HAP-1 (cell line): ENCODE measurements around the gene SLC5A5.
"Not testable (repeated sequence)": the region's sequence is repeated elsewhere in the genome, so short reads cannot be mapped to it uniquely, and the experiment has no call there.

Experiments used
- DNase-seq, 2 experiments: peaks; one replicate each; pipeline ENCODE4 v3.0.0-alpha.2; 2016 to 2020; ENCODE audit warnings: low spot score in 2 of 2
- H3K27me3 ChIP-seq: fragments of 250-450 bp; sonication (Bioruptor Pico); 2 replicates; pipeline ENCODE4 v1.5.1; 2020; ENCODE audit warnings: low read depth, mild to moderate bottlenecking, moderate library complexity
- H3K36me3 ChIP-seq: fragments of 250-450 bp; sonication (Bioruptor Pico); replicated peaks from 2 replicates; pipeline ENCODE4 v1.5.1; 2020; ENCODE audit warnings: mild to moderate bottlenecking
- H3K4me1 ChIP-seq: fragments of 250-450 bp; sonication (Bioruptor Pico); 2 replicates; pipeline ENCODE4 v1.5.1; 2020; ENCODE audit warnings: mild to moderate bottlenecking
- H3K4me3 ChIP-seq: fragments of 250-450 bp; sonication (Bioruptor Pico); 2 replicates; pipeline ENCODE4 v1.5.1; 2020; ENCODE audit warnings: mild to moderate bottlenecking, moderate library complexity
- H3K9me3 ChIP-seq: fragments of 250-450 bp; sonication (Bioruptor Pico); 2 replicates; pipeline ENCODE4 v1.5.1; 2020; ENCODE audit warnings: mild to moderate bottlenecking, moderate library complexity
- in situ Hi-C: fragments of 300-500 bp; cut with MboI; formaldehyde crosslinking; loops from 3 replicates; pipeline ENCODE4 v1.14.3; 2020; ENCODE audit warnings: low sequenced_read_pairs, inconsistent platforms, mixed read lengths

SLC5A5 gene

DNA sequence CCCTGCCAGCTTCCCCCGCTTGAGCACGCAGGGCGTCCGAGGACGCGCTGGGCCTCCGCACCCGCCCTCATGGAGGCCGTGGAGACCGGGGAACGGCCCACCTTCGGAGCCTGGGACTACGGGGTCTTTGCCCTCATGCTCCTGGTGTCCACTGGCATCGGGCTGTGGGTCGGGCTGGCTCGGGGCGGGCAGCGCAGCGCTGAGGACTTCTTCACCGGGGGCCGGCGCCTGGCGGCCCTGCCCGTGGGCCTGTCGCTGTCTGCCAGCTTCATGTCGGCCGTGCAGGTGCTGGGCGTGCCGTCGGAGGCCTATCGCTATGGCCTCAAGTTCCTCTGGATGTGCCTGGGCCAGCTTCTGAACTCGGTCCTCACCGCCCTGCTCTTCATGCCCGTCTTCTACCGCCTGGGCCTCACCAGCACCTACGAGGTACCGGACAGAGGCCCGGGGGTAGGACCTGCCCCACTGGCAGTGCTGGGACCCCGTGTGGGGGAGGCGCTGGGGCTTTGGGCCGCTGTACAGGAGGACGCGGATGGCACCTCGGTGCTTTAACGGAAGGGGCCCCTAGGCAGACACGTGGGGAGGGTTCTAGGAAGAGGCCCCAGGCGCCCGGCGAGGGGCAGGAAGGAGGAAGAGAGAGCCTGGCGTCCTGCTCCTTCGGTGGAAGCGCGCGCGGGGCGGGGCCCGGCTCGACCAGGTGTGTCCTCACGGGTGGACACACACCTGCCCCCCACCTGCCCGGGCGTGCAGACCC, 681 bp downstream of the SLC5A5 start:
- DNase-seq = no peak
- H3K36me3 ChIP-seq = no peaks in the 10 kb centered on the region
- no peak overlapping the region for H3K4me3 ChIP-seq
- in situ Hi-C loops = loop anchor here (10.0 kb wide), 1 partner anchor 52 kb away; no protein-coding TSS in a partner anchor
- H3K4me1 ChIP-seq = peaks cover 8% of the 10 kb centered on the region
- H3K27me3 ChIP-seq = no peaks in the 10 kb centered on the region
- H3K9me3 ChIP-seq = no peaks in the 10 kb centered on the region

DNA sequence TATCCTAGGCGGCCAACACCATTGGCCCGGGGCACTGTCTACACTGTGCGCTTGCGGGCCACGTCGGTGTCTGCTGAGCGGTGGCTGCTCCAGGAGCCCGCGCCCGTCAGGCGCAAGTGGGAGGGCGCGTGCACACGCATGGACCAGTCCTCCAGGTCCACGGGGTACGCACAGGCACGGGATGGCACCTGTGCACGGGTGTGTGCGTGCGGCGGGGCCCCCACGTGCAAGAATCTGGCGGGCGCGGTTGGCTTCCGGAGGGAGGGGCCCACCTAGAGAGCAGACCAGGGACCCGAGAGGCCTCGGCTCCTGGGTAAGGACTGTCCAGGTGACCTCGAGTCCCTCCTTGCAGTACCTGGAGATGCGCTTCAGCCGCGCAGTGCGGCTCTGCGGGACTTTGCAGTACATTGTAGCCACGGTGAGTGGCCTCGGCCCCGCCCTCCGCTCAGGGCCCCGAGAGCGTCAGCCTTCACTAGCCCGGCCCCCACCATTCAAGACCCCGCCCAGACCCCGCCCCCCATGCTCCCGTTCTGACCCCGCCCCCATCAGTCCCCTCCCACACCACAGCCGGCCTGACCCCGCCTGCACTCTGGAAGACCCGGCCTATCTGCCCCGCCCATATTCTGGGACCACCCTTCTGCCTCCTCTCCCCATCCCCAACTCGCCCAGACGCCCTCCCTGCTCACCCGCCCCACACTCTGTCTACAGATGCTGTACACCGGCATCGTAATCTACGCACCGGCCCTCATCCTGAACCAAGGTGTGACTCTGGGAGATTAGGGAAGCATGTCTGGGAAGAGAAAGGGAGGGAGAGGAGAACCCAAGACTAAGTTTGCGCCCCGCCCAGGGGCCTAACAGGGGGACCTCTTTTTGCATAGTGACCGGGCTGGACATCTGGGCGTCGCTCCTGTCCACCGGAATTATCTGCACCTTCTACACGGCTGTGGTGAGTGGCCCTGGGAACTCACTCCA, 2.3 kb downstream of the SLC5A5 start:
- DNase-seq = peak; percentile 62 to 91
- Histone ChIP-seq H3K27me3 (no peaks in the 10 kb centered on the region), H3K36me3 (no peaks in the 10 kb centered on the region), H3K9me3 (no peaks in the 10 kb centered on the region), H3K4me3 (peak overlapping the region; percentile 22), H3K4me1 (peaks cover 8% of the 10 kb centered on the region)
- in situ Hi-C loops = loop anchor here (10.0 kb wide), 1 partner anchor 51 kb away; no protein-coding TSS in a partner anchor

DNA sequence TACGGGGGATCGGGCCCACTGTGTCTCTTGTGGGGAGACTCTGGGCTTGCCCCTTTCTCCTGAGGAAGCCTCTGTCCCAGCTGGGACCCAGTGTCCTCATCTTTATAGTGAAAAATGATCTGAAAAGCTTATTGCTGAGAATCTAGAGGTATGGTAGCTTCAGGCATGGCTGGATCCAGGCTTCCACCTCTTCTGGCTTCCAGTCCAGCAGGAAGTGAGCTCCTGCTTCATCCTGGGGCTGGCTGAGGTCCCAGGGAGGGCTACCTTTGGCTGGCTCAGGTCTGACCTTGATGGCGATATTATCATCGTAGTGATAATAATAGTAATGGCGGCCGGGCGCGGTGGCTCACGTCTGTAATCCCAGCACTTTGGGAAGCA, 3.0 kb downstream of the SLC5A5 start:
- DNase-seq = no peak
- no peaks in the 10 kb centered on the region for H3K27me3 ChIP-seq
- in situ Hi-C loops = loop anchor here (10.0 kb wide), 1 partner anchor 50 kb away; no protein-coding TSS in a partner anchor
- peaks cover 8% of the 10 kb centered on the region for H3K4me1 ChIP-seq
- no peaks in the 10 kb centered on the region for H3K36me3 ChIP-seq
- H3K9me3 ChIP-seq = no peaks in the 10 kb centered on the region
- H3K4me3 ChIP-seq = peak overlapping the region; percentile 22; the same call in 1 of the 2 replicates

DNA sequence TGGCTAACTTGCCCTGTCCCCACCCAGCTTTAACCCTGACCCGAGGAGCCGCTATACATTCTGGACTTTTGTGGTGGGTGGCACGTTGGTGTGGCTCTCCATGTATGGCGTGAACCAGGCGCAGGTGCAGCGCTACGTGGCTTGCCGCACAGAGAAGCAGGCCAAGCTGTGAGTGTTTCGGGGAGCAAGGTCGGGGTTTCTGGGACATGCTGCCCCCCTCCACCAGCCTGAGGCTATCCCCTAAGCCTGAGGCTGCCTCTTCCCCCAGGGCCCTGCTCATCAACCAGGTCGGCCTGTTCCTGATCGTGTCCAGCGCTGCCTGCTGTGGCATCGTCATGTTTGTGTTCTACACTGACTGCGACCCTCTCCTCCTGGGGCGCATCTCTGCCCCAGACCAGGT, 6.0 kb downstream of the SLC5A5 start:
- Histone ChIP-seq H3K9me3 (no peaks in the 10 kb centered on the region), H3K4me3 (no peak overlapping the region), H3K4me1 (peaks cover 8% of the 10 kb centered on the region), H3K36me3 (no peaks in the 10 kb centered on the region), H3K27me3 (peaks cover 2% of the 10 kb centered on the region; the same call in 1 of the 2 replicates)
- no peak for DNase-seq
- in situ Hi-C loops = loop anchor here (10.0 kb wide), 1 partner anchor 47 kb away; no protein-coding TSS in a partner anchor

DNA sequence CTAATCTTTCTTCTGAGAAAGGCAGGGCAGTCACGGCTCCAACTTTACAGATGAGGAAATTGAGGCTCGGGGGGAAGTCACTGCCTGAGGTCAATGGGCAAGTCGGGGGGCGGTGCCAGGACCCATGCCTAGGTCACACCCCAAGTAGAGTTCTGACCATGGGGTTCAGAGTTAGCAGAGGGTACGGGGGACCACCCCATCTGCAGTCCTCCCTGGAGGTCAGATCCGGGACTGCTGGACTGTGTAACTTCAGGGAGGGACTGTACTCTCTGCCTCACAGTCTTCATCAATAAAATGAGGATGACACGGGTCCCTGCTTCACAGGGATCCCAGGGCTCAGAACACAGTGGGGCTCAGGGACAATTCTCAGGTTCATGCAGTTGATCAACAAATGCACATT, 7.7 kb downstream of the SLC5A5 start:
- no peaks in the 10 kb centered on the region for H3K36me3 ChIP-seq
- in situ Hi-C loops = loop anchor here (10.0 kb wide), 1 partner anchor 45 kb away; no protein-coding TSS in a partner anchor
- H3K27me3 ChIP-seq = peaks cover 2% of the 10 kb centered on the region; the same call in 1 of the 2 replicates
- no peak for DNase-seq
- H3K4me1 ChIP-seq = peaks cover 2% of the 10 kb centered on the region; the same call in 1 of the 2 replicates
- H3K4me3 ChIP-seq = no peak overlapping the region
- no peaks in the 10 kb centered on the region for H3K9me3 ChIP-seq

DNA sequence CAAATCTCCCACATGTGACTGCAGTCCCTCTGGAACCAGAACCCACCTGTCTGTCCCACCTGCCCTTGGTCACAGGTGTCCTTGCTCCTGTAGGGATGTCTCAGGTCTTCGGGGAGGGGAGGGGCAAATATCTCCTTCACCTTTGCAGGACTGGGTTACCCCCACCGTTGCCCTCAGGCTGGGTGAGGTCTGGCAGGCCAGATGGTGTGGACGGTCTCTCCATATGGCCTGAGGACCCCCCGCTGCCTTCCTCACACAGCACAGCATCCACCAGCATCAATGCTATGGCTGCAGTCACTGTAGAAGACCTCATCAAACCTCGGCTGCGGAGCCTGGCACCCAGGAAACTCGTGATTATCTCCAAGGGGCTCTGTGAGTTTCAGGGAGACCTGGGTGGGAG, 10.0 kb downstream of the SLC5A5 start:
- H3K4me1 ChIP-seq = no peaks in the 10 kb centered on the region
- H3K4me3 ChIP-seq = no peak overlapping the region
- peaks cover 2% of the 10 kb centered on the region; the same call in 1 of the 2 replicates for H3K27me3 ChIP-seq
- no peaks in the 10 kb centered on the region for H3K36me3 ChIP-seq
- in situ Hi-C loops = no loop called here
- no peaks in the 10 kb centered on the region for H3K9me3 ChIP-seq
- DNase-seq = no peak

DNA sequence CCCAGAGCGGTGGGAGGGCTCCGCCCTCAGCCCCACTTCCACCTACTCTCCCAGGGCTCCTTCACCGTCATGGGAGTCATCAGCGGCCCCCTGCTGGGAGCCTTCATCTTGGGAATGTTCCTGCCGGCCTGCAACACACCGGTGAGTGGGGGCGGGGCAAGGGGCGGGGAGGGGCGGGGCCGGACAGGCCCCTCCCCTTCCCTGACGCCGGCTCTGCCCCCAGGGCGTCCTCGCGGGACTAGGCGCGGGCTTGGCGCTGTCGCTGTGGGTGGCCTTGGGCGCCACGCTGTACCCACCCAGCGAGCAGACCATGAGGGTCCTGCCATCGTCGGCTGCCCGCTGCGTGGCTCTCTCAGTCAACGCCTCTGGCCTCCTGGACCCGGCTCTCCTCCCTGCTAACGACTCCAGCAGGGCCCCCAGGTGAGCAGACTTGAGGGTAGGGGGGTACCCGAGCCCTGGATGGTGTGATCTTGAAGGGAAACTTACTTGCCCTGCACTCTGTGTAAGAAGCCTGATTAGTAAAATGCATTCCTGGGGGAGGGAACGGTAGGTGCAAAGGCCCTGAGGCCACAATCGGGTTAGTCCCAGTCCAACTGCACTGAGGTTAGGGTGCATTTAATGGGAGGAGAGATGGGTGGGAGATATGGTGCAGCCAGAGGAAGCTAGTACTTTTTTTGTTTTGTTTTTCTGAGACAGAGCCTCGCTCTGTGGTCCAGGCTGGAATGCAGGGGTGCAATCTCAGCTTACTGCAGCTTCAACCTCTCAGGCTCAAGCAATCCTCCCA, 12.1 kb downstream of the SLC5A5 start:
- DNase-seq = no peak
- H3K36me3 ChIP-seq = no peaks in the 10 kb centered on the region
- in situ Hi-C loops = no loop called here
- H3K9me3 ChIP-seq = no peaks in the 10 kb centered on the region
- no peaks in the 10 kb centered on the region for H3K4me1 ChIP-seq
- H3K4me3 ChIP-seq = no peak overlapping the region
- peaks cover 2% of the 10 kb centered on the region; the same call in 1 of the 2 replicates for H3K27me3 ChIP-seq

DNA sequence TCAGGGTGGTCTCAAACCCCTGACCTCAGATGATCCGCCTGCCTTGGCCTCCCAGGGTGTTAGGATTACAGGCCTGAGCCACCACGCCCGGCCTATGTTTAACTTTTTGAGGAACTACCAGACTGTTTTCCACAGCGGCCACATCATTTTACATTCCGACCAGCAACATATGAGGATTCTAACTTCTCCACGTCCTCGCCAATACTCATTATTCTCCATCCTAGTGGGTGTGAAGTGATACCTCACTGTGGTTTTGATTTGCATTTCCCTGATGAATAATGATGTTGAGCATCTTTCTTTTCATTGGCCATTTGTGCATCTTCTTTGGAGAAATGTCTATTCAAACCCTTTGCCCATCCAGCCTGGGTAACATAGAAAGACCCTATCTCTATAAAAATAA, 14.8 kb downstream of the SLC5A5 start:
- Histone ChIP-seq H3K4me3 (no peak overlapping the region), H3K9me3 (no peaks in the 10 kb centered on the region), H3K4me1 (no peaks in the 10 kb centered on the region), H3K27me3 (no peaks in the 10 kb centered on the region), H3K36me3 (no peaks in the 10 kb centered on the region)
- in situ Hi-C loops = no loop called here
- no peak for DNase-seq

DNA sequence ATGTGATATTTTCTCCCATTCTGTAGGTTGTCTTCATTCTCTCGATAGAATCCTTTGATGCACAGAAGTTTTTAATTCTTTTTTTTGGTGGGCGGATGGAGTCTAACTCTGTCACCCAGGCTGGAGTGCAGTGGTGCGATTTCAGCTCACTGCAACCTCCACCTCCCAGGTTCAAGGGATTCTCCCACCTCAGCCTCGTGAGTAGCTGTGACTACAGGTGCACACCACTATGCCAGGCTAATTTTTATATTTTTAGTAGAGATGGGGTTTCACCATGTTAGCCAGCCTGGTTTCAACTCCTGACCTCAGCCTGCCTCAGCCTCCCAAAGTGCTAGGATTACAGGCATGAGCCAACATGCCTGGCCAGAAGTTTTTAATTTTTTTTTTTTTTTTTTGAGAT, 15.5 kb downstream of the SLC5A5 start:
- H3K4me3 ChIP-seq, in situ Hi-C loops, H3K4me1 ChIP-seq, H3K27me3 ChIP-seq, H3K36me3 ChIP-seq, H3K9me3 ChIP-seq, DNase-seq: not testable (repeated sequence)

DNA sequence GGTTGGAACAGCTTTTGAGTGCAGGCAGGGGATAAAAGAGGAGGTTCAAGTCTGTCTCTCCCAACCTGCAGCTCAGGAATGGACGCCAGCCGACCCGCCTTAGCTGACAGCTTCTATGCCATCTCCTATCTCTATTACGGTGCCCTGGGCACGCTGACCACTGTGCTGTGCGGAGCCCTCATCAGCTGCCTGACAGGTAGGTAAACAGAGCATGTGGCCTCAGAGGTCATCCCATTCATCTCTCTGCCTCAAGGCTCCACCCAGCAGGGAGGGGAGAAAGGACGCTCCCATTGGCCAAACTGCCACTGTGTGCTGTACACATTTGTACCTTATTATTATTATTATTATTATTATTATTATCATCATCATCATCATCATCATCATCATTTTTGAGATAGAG, 16.5 kb downstream of the SLC5A5 start:
- no peaks in the 10 kb centered on the region for H3K27me3 ChIP-seq
- DNase-seq = no peak
- H3K4me1 ChIP-seq = no peaks in the 10 kb centered on the region
- no peaks in the 10 kb centered on the region for H3K9me3 ChIP-seq
- H3K36me3 ChIP-seq = no peaks in the 10 kb centered on the region
- H3K4me3 ChIP-seq = no peak overlapping the region
- in situ Hi-C loops = no loop called here

DNA sequence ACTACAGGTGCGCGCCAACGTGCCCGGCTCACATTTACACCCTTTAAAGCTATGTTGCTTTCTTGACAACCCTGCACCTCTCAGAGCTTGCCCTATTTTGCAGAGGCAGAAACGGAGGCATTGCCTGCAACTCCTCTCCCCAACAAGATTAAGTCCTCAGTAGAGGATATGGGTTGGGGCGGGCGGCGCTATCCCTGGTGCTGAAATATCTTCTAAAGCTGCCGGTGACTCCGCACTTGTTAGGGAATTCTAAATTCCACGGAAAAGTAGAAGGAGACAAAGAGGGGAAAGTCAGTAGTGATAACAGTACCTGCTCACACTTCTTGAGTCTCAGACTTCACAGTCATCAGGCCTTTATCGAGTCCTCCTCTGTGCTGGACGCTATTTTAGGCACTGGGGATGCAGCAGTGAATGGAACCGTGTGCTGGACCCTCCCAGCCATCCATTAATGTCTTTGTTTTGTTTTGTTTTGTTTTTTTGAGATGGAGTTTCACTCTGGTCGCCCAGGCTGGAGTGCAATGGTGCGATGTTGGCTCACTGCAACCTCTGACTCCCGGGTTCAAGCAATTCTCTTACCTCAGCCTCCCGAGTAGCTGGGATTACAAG, 18.0 kb downstream of the SLC5A5 start:
- peak; percentile 45 to 79 for DNase-seq
- Histone ChIP-seq H3K27me3 (no peaks in the 10 kb centered on the region), H3K36me3 (no peaks in the 10 kb centered on the region), H3K4me3 (no peak overlapping the region), H3K4me1 (no peaks in the 10 kb centered on the region), H3K9me3 (no peaks in the 10 kb centered on the region)
- in situ Hi-C loops = no loop called here

DNA sequence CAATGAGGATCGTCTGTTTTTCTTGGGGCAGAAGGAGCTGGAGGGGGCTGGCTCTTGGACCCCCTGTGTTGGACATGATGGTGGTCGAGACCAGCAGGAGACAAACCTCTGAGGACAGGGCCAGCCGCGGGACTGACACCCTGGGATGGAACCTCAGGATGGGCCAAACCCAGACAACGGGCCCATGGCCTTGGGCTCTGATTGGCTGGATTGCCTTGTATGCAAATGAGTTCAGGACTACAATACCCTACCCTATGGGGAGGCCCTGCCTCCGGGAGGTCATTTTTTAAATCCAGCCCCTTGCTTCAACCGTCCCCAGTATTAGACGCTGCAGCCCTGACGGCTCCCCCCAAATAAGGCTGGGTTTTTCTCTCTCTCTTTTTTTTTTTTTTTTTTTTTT, 22.0 kb downstream of the SLC5A5 start:
- in situ Hi-C loops = no loop called here
- no peak overlapping the region for H3K4me3 ChIP-seq
- no peaks in the 10 kb centered on the region for H3K4me1 ChIP-seq
- no peak for DNase-seq
- no peaks in the 10 kb centered on the region for H3K36me3 ChIP-seq
- no peaks in the 10 kb centered on the region for H3K27me3 ChIP-seq
- H3K9me3 ChIP-seq = no peaks in the 10 kb centered on the region

DNA sequence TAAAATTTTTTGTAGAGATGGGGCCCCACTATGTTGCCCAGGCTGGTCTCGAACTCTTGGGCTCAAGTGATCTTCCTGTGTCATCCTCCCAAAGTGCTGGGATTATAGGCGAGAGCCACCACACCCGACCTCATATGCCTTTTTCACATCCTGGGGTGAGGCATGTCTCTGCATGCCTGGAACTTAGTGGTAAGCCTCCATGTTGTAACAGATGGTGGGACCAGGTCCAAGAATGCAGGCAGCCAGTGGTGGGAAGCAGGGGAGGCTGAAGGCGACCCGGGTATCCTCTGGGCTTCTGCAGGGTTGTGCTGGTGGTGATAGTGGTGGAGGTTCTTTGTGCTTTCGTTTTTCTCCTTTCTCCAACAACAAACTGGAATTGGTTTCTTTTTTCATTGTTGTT, 31.0 kb downstream of the SLC5A5 start:
- H3K4me1 ChIP-seq = no peaks in the 10 kb centered on the region
- peaks cover 8% of the 10 kb centered on the region for H3K9me3 ChIP-seq
- in situ Hi-C loops = no loop called here
- no peaks in the 10 kb centered on the region for H3K27me3 ChIP-seq
- DNase-seq = no peak
- H3K36me3 ChIP-seq = no peaks in the 10 kb centered on the region
- no peak overlapping the region for H3K4me3 ChIP-seq
